GM13977 (cell line): Measurements from ENCODE around the gene WFS1.
A peak's percentile ranks its signal among the peaks of the same experiment; 100 is the strongest.

Experiments used
- DNase-seq: peaks from one replicate; pipeline ENCODE4 v3.0.0; 2012; ENCODE audit warnings: low spot score
- in situ Hi-C: fragments of 300-500 bp; cut with MboI; formaldehyde crosslinking; loops from one replicate; pipeline ENCODE4 v1.12.0; 2022; ENCODE audit warnings: low sequenced_read_pairs, low pct_unique_long_range_greater_than_20kb, mixed read lengths, inconsistent platforms; ENCODE audit not compliant: unreplicated experiment
- TF ChIP-seq, protein P1 (sequence below): IDR thresholded peaks from 2 replicates; pipeline ENCODE4 v1.5.1; 2012; ENCODE audit warnings: mild to moderate bottlenecking, control low read depth; ENCODE audit not compliant: insufficient read depth; ENCODE audit errors: extremely low read depth, missing control alignments

WFS1 gene

DNA sequence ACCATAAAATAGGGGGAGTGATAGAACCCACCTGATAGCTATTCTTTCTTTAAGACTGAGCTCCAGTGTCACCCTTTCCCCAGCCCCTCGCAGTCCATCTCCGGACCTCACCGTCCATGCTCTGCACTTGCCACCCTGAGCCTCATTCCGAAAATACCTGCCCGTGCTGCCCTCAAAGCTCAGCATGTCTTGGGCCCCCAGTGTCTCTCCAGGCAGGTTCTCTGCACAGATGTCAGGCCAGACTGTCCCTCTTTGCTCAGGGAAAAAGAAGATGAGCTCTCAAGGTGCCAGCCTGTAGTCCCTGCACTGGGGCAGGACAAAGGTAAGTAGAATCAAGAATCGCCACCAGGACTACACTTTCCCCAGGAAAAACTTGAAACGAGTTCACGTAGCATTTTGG, 9.8 kb upstream of the WFS1 start:
- no peak for DNase-seq
- in situ Hi-C loops, result no loop called here
- TF ChIP-seq, protein P1, sequence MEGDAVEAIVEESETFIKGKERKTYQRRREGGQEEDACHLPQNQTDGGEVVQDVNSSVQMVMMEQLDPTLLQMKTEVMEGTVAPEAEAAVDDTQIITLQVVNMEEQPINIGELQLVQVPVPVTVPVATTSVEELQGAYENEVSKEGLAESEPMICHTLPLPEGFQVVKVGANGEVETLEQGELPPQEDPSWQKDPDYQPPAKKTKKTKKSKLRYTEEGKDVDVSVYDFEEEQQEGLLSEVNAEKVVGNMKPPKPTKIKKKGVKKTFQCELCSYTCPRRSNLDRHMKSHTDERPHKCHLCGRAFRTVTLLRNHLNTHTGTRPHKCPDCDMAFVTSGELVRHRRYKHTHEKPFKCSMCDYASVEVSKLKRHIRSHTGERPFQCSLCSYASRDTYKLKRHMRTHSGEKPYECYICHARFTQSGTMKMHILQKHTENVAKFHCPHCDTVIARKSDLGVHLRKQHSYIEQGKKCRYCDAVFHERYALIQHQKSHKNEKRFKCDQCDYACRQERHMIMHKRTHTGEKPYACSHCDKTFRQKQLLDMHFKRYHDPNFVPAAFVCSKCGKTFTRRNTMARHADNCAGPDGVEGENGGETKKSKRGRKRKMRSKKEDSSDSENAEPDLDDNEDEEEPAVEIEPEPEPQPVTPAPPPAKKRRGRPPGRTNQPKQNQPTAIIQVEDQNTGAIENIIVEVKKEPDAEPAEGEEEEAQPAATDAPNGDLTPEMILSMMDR, result no peak

- DNase-seq, result no peak
- TF ChIP-seq, protein P1, result no peak
- in situ Hi-C loops, result no loop called here
Observed at GRCh38 chr4:6262176-6262575, 7.5 kb upstream of the WFS1 start.

- in situ Hi-C loops, result no loop called here
- no peak for DNase-seq
- TF ChIP-seq, protein P1, result no peak
Observed at GRCh38 chr4:6262847-6263487, 6.7 kb upstream of the WFS1 start.

GRCh38 chr4:6263526-6264224, 6.0 kb upstream of the WFS1 start:
- in situ Hi-C loops, result no loop called here
- DNase-seq, result no peak

DNA sequence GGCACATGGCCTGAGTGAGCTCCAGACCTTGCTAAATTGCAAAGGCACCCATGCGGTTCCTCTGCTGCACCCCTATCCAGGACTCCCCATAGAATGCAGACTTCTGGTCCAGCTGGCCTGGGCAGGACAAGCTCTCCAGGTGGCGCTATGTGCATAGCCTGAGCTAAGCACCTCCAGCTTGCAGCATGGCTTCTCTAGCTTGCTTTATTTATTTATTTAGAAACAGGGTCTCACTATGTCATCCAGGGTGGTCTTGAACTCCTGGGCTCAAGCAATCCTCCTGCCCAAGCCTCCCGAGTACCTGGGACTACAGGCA, 5.5 kb upstream of the WFS1 start:
- TF ChIP-seq, protein P1, result peak; percentile 77

More at GRCh38 chr4:6263526-6264224, 6.0 kb upstream of the WFS1 start:
- TF ChIP-seq, protein P1, result no peak

DNA sequence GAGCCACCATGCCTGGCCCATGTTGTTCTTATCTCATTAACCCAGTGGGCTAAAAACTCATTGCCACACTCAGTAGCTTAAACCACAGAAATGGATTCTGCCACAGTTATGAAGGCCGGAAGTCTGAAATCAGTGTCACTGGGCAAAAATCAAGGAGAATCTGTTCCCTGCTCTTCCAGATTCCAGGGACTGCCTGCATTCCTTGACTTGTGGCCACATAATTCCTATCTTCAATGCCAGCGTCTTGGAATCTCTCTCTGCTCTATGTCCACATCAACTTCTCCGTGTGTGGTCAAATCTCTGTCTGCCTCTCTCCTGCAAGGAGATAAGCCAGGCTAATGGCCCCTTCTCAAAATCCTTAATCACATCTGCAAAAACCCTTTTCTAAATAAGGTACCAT, 4.1 kb upstream of the WFS1 start:
- no peak for DNase-seq
- in situ Hi-C loops, result no loop called here

More for the DNA sequence above, 5.5 kb upstream of the WFS1 start:
- DNase-seq, result no peak
- in situ Hi-C loops, result no loop called here

More for the DNA sequence above, 4.1 kb upstream of the WFS1 start:
- TF ChIP-seq, protein P1, result no peak
